Limb (tissue), 2 donors: ENCODE measurements around the gene AKAP7.
A peak's percentile ranks its signal among the peaks of the same experiment; 100 is the strongest.

Experiments used
- DNase-seq, 2 donors: peaks; one replicate each; pipeline ENCODE4 v3.0.0-alpha.2; 2016; ENCODE audit errors: extremely low spot score in 2 of 2

AKAP7 gene

DNA sequence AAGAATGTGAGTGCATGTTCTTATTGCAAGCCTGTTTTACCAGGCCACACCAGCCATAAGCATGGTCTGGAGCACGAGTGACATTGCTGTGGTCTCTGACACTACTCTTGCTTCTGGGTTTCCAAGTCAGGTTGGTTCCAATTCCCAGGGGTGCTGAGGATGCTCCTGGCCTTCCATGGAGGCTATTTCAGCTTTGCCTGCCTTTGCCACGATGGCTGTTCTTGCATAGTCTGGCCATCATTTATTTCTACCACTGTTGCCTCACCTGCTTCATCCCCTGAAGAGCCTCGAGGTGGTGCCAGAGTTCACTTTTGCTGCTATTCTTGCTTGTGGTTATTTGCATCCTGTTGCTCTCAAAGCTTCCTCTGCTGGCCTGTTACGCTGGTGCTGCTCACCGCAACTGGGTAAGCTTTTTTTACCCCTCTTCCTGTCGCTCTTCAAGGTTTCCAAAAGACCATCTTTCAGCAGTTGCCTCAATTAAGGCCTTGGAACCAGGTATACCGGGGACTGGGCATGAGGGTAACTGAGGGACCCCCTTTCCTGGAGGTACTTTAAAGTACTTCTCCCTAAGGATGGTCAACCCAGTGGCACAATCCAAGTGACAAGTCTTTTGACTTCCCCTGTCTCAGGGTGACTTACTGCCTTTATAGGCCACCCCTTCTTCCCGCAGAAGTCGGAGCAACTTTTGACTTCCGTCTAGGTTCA, 64.5 kb downstream of the AKAP7 start:
- DNase-seq = peak in 1 of 2 donors; percentile 43

DNA sequence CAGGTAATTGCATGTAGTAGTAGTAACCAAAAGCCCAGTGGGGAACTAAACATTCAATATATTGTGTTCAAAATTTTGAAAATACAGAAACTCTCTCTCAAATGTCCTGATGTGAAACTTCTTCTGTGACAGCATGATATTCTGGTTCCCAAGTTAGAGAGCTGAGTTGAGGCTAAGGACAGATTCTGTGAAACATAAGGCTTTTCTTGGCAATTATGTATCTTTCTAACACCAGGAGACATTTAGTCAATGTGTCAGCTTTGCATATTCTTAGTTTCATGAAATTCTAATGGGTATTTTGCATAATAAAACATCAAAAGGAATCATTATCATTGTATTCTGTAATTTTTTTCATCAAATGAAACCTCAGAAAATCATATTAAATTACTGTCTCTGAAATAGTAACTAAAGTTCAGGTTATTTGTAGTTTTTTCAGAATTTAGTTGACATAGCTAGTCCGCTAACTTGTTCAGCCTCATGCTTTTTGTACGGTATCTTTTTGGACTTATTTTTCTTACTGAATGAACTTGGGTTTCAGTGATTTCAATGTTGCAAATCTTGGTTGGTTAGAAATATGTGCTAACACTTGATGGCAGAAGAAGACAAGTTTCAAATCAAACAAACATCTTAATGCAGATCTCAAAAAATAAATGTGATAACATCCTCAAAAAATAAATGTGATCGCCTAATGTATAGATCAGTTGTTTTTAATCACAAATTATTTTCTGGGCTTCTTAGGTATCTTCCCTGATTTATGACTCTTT, 70.4 kb downstream of the AKAP7 start:
- no peak for DNase-seq

- no peak for DNase-seq
Observed at GRCh38 chr6:131206463-131207251, 71.4 kb downstream of the AKAP7 start.

GRCh38 chr6:131208787-131209186, 73.5 kb downstream of the AKAP7 start:
- no peak for DNase-seq

DNA sequence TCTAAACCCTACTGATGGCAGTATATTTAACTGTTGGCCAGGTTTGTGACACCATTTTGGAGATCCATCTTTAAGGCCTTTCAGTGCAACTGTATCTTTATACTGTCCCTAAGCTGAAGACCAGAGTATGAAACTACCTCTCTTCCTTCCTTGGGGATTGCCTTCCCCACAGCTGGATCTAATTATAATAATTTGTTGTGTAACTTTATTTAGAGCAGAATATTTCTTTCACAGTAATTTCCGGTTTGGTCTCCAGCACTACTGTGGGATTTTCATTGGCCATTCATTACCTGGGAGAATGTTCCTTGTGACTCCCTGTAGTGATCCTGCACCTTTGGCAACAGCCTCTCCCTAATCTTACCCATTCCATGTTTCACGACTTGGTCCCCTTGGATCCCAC, 75.2 kb downstream of the AKAP7 start:
- no peak for DNase-seq

DNA sequence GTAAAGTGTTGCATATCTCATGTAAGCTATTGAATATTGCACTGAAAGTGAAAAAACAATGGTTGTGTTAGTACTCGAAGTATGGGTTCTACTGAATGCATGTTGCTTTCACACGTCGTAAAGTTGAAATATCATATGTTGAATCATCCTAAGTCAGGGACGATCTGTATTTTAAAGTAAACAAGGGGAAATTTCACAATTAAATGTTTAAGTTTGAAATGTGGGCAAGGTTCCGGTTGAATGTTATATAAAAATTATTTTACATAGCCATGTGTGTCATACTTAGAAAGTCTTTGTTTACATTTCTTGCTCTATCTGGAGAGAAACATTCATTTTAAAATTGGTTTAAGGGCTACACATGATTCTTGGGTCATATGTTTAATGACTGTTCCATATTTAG, 76.8 kb downstream of the AKAP7 start:
- no peak for DNase-seq

DNA sequence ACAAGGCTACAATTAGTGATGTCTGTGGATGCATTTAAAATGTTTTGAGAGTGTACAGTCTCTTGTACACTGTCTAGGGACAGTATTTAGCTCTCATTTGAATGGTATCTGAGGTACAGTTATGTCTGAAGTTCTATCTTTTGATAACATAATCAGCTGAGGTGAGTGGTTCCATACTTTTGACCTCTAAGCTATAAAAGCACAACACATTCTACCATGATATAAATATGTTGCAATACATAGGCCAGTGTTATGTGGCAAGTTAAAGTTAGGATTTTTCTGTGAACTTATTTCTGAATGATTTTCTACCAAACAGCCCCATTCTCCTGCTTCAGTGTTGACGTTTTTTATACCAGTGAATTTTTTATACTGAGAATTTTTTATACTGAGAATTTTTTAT, 77.6 kb downstream of the AKAP7 start:
- no peak for DNase-seq

GRCh38 chr6:131213501-131213990, 78.3 kb downstream of the AKAP7 start:
- peak in 1 of 2 donors; percentile 72 for DNase-seq

GRCh38 chr6:131215219-131215618, 80.0 kb downstream of the AKAP7 start:
- DNase-seq = no peak

DNA sequence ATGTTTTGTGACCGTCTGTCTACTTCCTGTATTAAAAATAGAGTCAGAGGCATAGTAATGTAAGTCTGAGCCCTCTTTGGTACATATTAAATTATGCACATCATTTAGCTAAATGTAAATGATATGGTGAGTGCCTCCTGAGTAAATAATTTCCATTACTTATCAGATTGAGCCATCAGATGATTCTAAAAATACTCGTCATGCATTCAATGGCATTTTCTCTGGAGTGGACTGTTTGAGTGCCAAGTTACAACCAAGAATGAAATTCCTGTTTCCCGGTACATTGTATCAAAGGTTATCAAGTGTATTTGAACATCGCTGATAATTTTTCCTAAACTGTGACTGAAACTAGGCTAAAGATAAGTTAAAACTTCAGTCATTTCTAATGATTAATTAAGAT, 81.0 kb downstream of the AKAP7 start:
- no peak for DNase-seq

GRCh38 chr6:131222773-131223172, 87.5 kb downstream of the AKAP7 start:
- DNase-seq = no peak

- no peak for DNase-seq
Observed at GRCh38 chr6:131223416-131223815, 88.1 kb downstream of the AKAP7 start.

GRCh38 chr6:131225127-131225526, 89.9 kb downstream of the AKAP7 start:
- no peak for DNase-seq

- no peak for DNase-seq
Observed at GRCh38 chr6:131225959-131226358, 90.7 kb downstream of the AKAP7 start.

DNA sequence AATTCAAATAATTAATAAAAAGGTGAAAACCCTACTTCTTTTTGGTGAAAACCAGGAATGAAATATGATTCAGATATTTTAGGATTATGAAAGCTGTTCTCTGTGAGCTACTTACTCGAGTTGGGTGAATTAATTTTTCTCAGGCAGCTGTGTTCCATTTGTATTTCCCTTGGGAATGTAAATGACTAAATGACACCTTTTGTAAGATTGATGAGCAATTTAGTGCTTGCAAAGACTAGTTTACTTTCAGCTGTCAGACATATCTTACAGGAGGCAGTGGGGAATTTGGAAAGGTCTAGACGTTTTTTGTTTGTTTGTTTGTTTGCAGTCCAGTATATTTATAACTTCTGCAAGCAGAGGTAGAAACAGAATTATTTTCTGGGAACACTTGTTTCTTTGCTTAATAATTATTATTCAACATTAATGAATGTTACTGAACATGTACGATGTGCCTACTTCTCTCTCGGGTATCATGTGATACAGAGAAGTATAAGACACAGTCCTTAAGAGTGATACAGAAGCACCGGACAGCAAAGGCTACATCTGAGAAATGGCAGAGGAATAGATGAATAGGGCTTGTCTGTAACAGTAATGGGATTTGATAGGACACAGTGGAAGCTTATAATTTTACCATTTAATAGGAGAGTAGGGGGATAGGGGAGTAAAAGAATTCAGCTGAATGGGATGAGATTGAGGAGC, 91.3 kb downstream of the AKAP7 start:
- DNase-seq = no peak

DNA sequence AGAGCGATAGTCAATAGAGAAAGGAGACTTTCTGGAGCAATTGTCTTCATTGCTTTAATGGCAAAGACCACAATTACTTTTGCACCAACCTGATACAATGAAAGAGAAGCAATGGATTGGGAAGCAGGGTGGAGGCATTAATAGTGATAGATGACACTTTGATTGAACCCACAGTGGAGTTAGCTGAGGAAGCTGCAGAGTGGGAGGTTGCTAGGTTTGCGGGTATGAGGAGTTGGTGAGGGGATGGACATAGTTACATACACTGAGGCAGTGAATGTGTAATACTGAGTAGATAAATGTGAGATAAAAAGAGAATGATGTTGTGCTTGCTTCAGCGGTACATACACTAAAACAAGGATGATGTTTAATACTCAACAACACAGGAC, 91.9 kb downstream of the AKAP7 start:
- DNase-seq = no peak

GRCh38 chr6:131231103-131231502, 95.8 kb downstream of the AKAP7 start:
- no peak for DNase-seq

DNA sequence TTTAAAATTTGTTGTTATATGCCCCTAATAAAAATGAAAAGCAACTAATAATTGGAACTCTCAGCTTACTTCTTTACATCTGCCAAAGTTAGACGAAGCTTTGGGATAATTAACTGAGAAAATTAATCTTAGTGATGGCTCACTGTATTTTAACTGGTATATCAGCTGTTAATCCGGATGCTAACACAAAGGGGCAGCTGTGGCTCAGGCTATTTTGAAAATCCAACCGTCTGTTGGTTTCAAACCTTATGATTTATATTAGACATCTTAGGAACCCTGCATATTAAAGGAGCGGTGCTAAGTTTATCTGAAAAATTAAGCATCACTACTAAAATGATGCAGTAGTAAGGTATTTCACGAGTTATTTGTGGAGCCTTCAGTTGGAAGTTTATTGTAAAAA, 96.6 kb downstream of the AKAP7 start:
- no peak for DNase-seq

GRCh38 chr6:131244942-131245341, 109.7 kb downstream of the AKAP7 start:
- DNase-seq = no peak

DNA sequence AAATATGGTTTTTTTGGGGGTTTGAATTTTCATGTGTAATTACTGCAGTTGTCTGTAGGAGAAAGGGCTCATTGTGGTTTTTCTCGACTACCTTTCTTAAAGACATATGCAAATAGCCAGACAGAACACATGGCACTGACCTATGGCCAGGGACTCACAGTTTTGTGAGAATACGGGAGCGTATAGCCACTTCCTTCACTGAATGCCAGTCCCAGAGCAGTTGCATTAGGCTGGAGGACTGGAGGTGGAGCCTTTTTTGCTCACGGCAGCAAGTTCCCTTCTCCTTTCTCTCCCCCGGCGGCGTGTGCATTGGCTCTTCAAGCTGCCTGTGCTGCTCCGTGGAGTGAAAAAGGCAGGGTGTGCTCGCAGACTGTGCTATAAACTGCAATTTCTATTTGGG, 114.9 kb downstream of the AKAP7 start:
- peak; percentile 58 to 63 for DNase-seq

DNA sequence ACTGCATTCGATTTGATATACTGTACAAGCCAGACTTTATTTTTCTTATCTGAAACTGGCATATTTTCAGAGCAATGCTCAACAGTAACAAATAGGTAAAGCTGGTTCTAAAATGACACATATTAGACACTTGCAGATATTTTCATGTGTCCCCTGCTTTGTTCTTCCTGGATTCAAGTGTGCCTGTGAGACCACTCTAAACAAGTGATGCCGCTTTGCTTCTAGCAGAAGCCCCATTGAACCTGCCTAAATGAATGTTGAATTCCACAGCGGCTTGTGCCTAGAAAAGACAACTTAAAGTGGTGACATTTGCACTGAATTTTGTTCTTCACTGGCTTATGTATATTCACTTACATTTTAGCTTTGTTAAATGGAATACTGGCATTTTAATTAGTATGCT, 115.7 kb downstream of the AKAP7 start:
- DNase-seq = no peak
